ENCODE measurements around the gene TMEM238L. TPM values are rescaled to one million over a fixed set of nuclear protein-coding genes. Genes with fewer than 3 reads are reported as not detected.

TMEM238L gene
- total RNA-seq, 4 donors from 2014 or later = 0.23 to 7.0 (median 3.1) TPM

DNA sequence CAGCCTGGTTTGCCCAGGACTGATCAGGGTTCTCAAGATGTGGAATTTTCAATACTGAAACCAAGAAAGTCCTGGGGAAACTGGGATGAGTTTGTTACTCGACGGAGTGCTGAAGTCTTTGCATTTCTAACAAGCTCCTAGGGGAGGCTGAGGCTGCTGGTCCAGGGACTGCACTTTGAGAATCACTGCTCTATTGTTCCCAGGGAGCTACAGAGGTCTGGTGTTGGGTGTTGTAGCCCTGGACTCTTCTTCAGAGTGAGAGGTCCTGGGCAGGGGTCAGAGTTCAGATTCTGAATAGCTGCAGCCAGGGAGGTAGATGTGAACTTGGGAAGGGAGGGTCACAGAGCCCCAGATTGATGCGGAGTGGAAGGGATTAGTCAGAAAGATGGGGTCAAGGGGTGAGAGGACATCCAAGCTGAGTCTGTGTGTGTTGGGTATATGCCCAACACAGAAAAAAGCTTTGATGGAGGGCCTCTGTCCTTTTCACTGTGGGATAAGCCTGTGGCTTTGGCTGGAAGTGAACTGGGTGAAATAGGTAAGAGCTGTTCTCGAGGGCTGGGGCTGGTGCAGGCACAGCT is 14.1 kb downstream of the TMEM238L start:
- no peak for TF ChIP-seq POLR2A (IDR thresholded peaks at IDR 0.05)
- TF ChIP-seq, protein P1, sequence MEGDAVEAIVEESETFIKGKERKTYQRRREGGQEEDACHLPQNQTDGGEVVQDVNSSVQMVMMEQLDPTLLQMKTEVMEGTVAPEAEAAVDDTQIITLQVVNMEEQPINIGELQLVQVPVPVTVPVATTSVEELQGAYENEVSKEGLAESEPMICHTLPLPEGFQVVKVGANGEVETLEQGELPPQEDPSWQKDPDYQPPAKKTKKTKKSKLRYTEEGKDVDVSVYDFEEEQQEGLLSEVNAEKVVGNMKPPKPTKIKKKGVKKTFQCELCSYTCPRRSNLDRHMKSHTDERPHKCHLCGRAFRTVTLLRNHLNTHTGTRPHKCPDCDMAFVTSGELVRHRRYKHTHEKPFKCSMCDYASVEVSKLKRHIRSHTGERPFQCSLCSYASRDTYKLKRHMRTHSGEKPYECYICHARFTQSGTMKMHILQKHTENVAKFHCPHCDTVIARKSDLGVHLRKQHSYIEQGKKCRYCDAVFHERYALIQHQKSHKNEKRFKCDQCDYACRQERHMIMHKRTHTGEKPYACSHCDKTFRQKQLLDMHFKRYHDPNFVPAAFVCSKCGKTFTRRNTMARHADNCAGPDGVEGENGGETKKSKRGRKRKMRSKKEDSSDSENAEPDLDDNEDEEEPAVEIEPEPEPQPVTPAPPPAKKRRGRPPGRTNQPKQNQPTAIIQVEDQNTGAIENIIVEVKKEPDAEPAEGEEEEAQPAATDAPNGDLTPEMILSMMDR (IDR thresholded peaks at IDR 0.05) = no peak
- intact Hi-C loops (cut with DNase I; ENCODE audit: low total_unique reads) = no loop called here
- WGBS, 2 donors = 74 to 79% methylated on average over 4 of the region's 4 CpGs
- H3K4me3 ChIP-seq (ENCODE audit: low read depth, poor library complexity, severe bottlenecking) = no peak overlapping the region
- DNase-seq (ENCODE audit: low spot score in 2 of 2) = peak in 1 of 2 donors; percentile 80

DNA sequence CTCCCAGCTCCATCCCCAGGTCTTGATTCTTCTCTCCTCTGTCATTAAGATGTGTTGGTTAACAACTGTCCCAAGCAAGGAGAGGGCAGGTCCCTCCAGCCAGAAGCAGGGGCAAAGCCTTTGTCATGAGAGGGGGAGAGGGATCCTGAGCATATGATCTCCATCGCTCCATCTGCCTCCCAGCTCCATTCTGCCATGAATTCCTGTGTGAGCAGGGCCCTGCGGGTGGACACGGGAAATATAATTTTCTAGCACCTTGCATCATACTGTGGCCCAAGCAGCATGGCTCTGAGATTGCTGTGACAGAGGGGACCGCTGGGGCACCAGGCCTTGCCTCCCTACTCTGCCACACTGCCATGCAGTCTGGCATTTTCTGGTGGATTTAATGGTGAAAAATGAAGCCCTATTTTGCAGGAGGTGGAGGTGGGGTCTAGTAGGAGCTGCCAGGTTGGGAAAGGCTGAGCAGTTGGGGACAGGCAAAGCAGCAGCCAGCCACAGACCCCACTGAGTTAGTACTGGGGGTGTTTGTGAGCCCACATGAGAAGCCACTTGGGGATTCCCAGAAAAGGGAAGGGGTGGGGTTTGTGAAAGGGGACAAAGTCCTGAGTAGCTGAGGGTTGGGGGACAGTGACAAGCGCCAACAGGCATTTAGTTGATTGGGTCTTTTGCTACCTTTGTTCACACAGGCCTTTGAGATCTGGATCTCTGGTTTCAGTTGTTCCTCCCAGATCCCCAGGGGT is 16.4 kb downstream of the TMEM238L start:
- intact Hi-C loops (cut with DNase I; ENCODE audit: low total_unique reads) = no loop called here
- WGBS, 2 donors = 92 to 98% methylated on average over 5 of the region's 5 CpGs
- peak in 1 of 2 donors; percentile 79 for DNase-seq (ENCODE audit: low spot score in 2 of 2)
- no peak overlapping the region for H3K4me3 ChIP-seq (ENCODE audit: low read depth, poor library complexity, severe bottlenecking)
- no peak for TF ChIP-seq POLR2A (IDR thresholded peaks at IDR 0.05)
- TF ChIP-seq, protein P1 (IDR thresholded peaks at IDR 0.05) = no peak

GRCh38 chr17:10785295-10785694 is 18.6 kb downstream of the TMEM238L start:
- H3K4me3 ChIP-seq (ENCODE audit: low read depth, poor library complexity, severe bottlenecking) = no peak overlapping the region
- TF ChIP-seq, protein P1 (IDR thresholded peaks at IDR 0.05) = no peak
- TF ChIP-seq POLR2A (IDR thresholded peaks at IDR 0.05) = no peak
- no peak for DNase-seq (ENCODE audit: low spot score in 2 of 2)
- WGBS, 2 donors = 89% methylated on average over 2 of the region's 2 CpGs
- intact Hi-C loops (cut with DNase I; ENCODE audit: low total_unique reads) = no loop called here

GRCh38 chr17:10779609-10780008 is 24.3 kb downstream of the TMEM238L start:
- no peak overlapping the region for H3K4me3 ChIP-seq (ENCODE audit: low read depth, poor library complexity, severe bottlenecking)
- no peak for TF ChIP-seq POLR2A (IDR thresholded peaks at IDR 0.05)
- TF ChIP-seq, protein P1 (IDR thresholded peaks at IDR 0.05) = no peak
- WGBS, 2 donors = 76 to 82% methylated on average over 2 of the region's 2 CpGs
- no peak for DNase-seq (ENCODE audit: low spot score in 2 of 2)
- intact Hi-C loops (cut with DNase I; ENCODE audit: low total_unique reads) = no loop called here

GRCh38 chr17:10777890-10778289 is 26.0 kb downstream of the TMEM238L start:
- intact Hi-C loops (cut with DNase I; ENCODE audit: low total_unique reads) = no loop called here
- DNase-seq (ENCODE audit: low spot score in 2 of 2) = peak in 1 of 2 donors; percentile 83
- WGBS, 2 donors = 89 to 92% methylated on average over 6 of the region's 6 CpGs
- H3K4me3 ChIP-seq (ENCODE audit: low read depth, poor library complexity, severe bottlenecking) = no peak overlapping the region
- no peak for TF ChIP-seq POLR2A (IDR thresholded peaks at IDR 0.05)
- TF ChIP-seq, protein P1 (IDR thresholded peaks at IDR 0.05) = no peak

All from lower leg skin (tissue), 4 donors.